Activated CD8-positive, alpha-beta memory T cell treated with anti-CD3 and anti-CD28 coated beads for 48 hours (primary cell): ENCODE results near the gene JAKMIP1.
"Not testable (repeated sequence)": the region's sequence is repeated elsewhere in the genome, so short reads cannot be mapped to it uniquely, and the experiment has no call there.

Source experiments
- DNase-seq, 3 experiments: peaks; one replicate each; pipeline ENCODE4 v3.0.0-alpha.2; 2020; ENCODE audit warnings: low read depth in 2 of 3, low spot score in 2 of 3

The JAKMIP1 gene

GRCh38 chr4:5995901-5996623, 204.3 kb downstream of the JAKMIP1 start:
- no peak for DNase-seq

- DNase-seq: no peak
Measured at GRCh38 chr4:5993876-5994811, 206.2 kb downstream of the JAKMIP1 start.

- DNase-seq: not testable (repeated sequence)
Measured at GRCh38 chr4:5993346-5993745, 207.0 kb downstream of the JAKMIP1 start.

- DNase-seq: no peak
Measured at GRCh38 chr4:5992828-5993321, 207.5 kb downstream of the JAKMIP1 start.

GRCh38 chr4:5992171-5992827, 208.1 kb downstream of the JAKMIP1 start:
- DNase-seq: no peak

GRCh38 chr4:5991405-5991804, 208.9 kb downstream of the JAKMIP1 start:
- no peak for DNase-seq

- DNase-seq: no peak
Measured at GRCh38 chr4:5990446-5991160, 209.7 kb downstream of the JAKMIP1 start.

GRCh38 chr4:5989236-5990225, 210.8 kb downstream of the JAKMIP1 start:
- no peak for DNase-seq

GRCh38 chr4:5988086-5988845, 212.1 kb downstream of the JAKMIP1 start:
- no peak for DNase-seq

GRCh38 chr4:5984843-5985242, 215.5 kb downstream of the JAKMIP1 start:
- no peak for DNase-seq

- DNase-seq: no peak
Measured at GRCh38 chr4:5982156-5982973, 218.0 kb downstream of the JAKMIP1 start.

- no peak for DNase-seq
Measured at GRCh38 chr4:5980436-5981155, 219.8 kb downstream of the JAKMIP1 start.

GRCh38 chr4:5979981-5980380, 220.4 kb downstream of the JAKMIP1 start:
- DNase-seq: no peak

GRCh38 chr4:5976921-5977320, 223.4 kb downstream of the JAKMIP1 start:
- no peak for DNase-seq

GRCh38 chr4:5976431-5976830, 223.9 kb downstream of the JAKMIP1 start:
- DNase-seq: no peak
